HG03025 (cell line): ENCODE data around the gene BST2.
A peak's percentile ranks its signal among the peaks of the same experiment; 100 is the strongest.

ENCODE experiments used
- ATAC-seq: cut with Tn5 transposase; IDR thresholded peaks from one replicate; pipeline ENCODE4 v1.9.1; 2021; ENCODE audit warnings: mild to moderate bottlenecking, moderate library complexity; ENCODE audit not compliant: unreplicated experiment, low FRiP score

BST2 gene

GRCh38 chr19:17419621-17420474 lies 14.4 kb upstream of the BST2 start, which contains the start of gene MVB12A:
Gene MVB12A, plus strand, starts transcription at chr19:17420047. Its CDS starts 89 bp downstream, at chr19:17420136.
- peak; percentile 86 for ATAC-seq

DNA sequence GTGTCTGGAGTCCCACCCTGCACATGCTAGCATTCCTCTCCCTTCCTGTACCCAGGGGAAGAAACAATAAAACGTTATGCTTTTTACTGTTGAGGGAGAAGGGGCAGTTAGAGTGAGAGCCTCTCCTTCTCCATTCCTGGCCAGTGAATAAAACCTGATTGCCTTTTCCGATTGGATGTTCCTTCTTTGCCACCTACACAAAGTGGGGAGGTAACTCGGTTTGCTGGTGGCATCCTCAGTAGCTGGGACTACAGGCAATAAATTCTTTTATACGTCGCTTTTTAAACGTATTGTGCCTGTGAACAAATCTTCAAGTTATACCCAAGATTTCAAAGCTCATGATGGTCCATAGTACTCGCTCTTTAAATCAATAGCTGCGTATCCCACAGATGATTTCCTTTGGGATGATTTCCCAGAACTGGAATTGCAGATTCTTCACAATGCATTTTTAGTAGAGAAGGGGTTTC lies 13.8 kb upstream of the BST2 start:
- no peak for ATAC-seq

DNA sequence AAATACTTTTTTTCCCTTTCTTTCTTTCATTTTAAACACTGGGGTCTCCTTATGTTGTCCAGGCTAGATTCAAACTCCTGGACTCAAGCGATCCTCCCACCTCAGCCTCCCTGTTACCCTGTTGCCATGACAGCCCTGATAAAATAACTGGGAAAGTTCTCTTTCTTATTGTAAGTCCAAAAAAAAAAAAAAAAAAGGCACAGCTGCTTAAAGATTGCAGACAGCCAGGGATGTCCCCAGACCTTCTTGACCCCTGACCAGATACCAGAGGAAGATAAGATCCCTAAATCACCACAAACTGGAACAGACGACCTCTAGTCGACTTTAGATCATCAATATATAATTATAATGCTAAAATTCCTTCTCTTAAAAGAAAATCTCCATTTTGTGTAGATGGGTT lies 13.3 kb upstream of the BST2 start:
- ATAC-seq, result no peak

- ATAC-seq, result no peak
Observed at GRCh38 chr19:17415121-17415520, 9.7 kb upstream of the BST2 start.

GRCh38 chr19:17414097-17414496 lies 8.7 kb upstream of the BST2 start:
- ATAC-seq, result no peak

DNA sequence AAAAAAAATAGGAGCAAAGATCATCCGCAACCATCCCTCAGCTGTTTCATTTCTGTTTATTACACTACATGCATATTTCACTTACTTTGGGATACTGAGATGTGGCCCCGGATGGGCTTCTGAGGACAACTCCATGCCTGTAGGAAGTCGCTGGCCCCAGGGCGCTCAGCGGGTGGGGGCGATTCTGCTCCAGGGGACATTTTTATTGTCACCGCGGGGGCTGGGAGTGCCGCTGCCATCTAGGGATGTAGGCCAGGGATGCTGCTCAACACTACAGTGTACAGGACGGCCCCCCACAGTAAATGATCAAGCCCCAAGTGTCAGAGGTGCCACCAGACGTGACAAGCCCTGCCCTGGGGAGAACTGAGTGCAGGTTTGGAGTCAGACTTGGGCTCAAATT lies 6.4 kb upstream of the BST2 start:
- ATAC-seq, result no peak

DNA sequence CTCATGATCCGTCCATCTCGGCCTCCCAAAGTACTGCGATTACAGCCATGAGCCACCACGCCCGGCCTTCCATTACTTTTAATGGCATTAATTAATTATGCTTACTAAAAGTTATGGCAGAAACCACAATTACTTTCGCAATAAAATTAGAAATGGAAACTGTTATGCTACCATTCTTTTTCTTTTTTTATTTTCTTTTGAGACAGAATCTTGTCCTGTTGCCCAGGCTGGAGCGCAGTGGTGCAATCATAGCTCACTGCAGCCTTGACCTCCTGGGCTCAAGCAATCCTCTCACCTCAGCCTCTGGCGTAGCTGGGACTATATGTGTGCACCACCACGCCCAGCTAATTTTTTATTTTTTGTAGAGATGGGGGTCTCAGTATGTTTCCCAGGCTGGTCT lies 4.6 kb upstream of the BST2 start:
- no peak for ATAC-seq

GRCh38 chr19:17406887-17407196 lies 1.4 kb upstream of the BST2 start:
- no peak for ATAC-seq

- ATAC-seq, result no peak
Observed at GRCh38 chr19:17406046-17406886, 836 bp upstream of the BST2 start.

DNA sequence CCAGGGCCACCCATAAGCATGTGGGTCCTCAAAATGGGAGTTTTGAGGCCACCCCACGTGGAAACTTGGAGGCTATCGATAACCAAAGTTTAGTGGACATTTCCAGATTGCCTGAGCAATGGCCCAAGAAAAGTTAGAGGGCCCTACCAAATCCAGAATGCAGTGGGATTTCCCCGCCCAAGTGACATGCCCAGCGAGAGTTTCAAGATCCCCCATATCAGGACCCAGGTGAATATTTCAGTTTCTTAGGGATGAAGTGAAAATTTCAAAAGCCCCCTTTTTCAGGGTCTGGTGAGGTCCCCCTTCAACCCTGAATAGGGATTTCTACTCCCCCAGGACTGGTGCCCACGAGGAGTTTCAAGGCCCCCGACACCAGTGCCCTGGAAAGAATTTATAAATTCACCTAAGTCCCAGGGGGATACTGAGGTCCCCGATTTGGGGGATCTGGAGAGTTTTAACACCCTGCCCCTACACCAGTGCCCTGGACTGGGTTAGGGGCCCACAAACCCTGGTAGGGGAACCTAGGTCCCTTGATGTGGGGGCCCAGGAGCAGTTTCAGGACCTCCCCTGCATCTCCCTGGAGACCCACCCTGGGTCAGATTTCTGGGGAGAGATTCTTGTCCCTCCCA lies 695 bp downstream of the BST2 start:
- ATAC-seq, result no peak

GRCh38 chr19:17404015-17404414 lies 1.4 kb downstream of the BST2 start:
- ATAC-seq, result no peak

DNA sequence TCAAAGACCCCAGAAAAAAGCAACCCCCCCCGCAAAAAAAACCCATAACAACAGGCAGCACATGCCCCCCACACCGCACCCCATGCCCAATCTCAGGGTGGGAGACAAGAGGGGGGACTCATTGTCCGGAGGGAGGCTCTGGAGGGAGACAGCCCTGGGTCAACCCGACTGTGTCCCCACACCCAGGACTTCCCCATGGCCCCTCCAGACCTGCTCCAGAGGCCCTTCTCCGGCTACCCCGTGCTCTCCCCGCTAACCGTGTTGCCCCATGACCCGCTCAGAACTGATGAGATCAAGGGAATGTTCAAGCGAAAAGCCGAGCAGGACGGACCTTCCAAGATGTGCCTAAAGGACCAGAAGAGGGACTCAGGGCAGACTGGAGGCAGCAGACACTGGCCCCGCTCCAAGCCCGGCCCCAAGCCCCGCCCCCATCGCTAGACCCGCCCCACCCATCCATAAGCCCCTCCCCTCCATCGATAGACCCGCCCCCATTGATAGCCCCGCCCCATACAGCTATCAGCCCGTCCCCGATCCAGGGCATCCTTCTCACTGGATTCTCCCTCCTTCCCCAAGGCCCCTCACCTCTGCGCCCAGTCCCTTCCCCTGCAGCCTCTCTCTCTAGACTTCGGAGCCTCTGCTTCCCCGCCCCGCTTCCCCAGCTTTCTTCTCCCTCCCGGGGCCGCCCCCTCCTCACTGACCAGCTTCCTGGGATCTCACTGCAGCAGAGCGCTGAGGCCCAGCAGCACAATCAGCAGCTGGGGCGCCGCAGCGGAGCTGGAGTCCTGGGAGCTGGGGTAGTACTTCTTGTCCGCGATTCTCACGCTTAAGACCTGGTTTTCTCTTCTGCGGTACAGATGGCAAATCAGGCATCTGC lies 2.2 kb downstream of the BST2 start:
- no peak for ATAC-seq

- ATAC-seq, result no peak
Observed at GRCh38 chr19:17401628-17402027, 3.8 kb downstream of the BST2 start.

DNA sequence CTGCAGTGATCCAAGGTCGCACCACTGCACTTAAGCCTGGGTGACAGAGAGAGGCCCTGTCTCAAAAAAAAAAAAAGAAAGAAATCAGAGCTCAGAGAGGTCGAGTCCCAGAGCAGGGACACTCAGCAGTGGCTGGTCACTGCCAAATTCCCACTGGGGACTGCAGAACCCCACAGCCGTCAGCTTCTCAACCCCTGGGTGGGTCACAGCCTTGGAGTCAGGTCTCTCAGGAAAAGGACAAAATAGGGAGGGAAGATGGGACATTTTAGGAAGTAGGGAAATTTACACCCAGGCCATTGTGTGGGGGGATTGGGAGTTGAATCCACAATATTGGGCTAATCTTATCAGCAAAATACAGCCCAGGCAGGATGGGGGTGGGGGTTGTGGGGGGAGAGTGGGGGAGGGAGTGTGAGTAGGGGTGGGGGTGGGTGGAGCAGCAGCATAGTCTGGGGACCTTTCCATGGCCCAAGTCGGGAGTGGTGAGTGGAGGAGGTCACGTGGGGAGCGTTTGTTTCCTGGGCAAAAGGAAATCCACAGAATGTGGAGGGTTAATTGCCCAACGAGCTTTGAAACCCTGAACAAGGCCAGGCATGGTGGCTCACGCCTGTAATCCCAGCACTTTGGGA lies 6.4 kb downstream of the BST2 start:
- no peak for ATAC-seq

DNA sequence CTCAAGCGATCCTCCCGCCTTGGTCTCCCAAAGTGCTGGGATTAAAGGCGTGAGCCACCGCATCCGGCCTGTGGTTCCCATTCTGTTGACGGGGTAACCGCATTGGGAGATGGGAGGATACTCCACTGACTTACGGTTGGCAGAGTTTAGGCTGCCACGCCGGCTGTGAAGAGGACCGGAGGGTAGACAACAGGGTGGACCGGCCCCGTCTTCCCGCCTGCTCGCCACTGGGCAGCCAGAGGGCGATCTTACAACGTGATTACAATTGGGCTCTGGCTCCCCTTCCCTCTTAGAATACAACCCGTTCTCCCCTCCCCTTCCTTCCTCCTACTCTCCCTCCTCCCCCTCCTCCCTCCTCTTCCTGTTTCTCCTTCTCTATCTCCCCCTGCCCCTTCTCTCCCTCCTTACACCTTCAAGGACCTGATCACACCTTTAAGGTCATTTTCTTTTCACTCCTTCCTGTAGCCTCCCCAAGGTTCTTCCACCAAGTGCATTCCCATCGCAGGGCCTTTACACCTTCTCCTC lies 10.5 kb downstream of the BST2 start:
- ATAC-seq, result no peak

GRCh38 chr19:17393914-17394313 lies 11.5 kb downstream of the BST2 start, which contains the start of gene CCDC194:
Gene CCDC194, minus strand, starts transcription at chr19:17394196. Its CDS starts 38 bp downstream, at chr19:17394158.
- no peak for ATAC-seq

- no peak for ATAC-seq
Observed at GRCh38 chr19:17393002-17393401, 12.4 kb downstream of the BST2 start.

DNA sequence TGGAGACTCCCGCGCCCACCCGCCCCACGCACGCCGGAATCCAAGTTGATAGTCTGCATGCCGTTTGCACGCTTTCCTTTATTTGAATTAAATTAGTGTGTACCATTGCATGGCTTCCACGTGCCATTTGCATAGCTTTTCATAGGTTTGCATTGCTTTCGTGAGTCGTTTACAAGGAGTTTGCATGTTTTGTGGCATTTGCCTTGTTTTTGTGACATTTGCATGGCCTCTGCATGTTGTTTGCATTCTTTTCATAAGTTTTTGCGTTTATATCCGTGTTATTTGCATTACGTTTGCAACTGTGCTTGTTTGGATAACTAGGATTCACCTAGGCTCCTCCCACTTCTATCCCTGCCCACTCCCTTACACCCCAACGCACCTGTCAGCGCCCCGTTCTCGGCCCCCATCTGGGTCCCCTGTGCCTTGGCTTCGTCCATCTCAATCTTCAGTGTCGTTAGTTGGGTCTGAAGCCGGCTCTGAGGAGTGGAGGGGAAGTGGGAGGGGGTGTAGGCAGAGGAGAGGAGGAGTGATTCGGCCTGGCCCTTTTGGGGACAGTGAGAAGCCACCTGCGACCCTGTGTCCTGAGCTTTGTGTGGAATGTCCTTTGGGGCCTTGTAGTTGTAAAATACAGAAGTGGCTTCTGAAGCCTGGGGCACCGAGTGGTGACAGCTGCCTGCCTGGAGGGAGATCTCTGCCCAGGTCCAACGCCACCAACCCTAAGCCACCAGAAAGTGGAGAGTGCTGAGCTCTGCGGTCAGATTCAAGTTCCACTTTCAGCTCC lies 13.9 kb downstream of the BST2 start:
- no peak for ATAC-seq
